ENCODE data around the gene EARS2. TPM values are rescaled to one million over a fixed set of nuclear protein-coding genes. Genes with fewer than 3 reads are reported as not detected.

EARS2 gene
- total and polyA plus RNA-seq, 2 of the 4 experiments (the other 2 are of a cell fraction) = 28.1 to 37.8 TPM

- WGBS, 2 experiments (ENCODE audit: extremely low coverage in 2 of 2, insufficient read length in 1 of 2) = no CpG with 5 or more reads among the region's 3 CpGs
- dilution Hi-C loops (cut with HindIII; ENCODE audit: low sequenced_read_pairs, unreplicated experiment) = no loop called here
- H3K14ac ChIP-seq (replicated peaks; ENCODE audit: low read depth, low read length) = no peak overlapping the region
- H4K8ac ChIP-seq (ENCODE audit: low read depth in 2 of 2, low read length in 2 of 2) = no peak overlapping the region
- BruUV-seq (replicated peaks) = no TSS peak
- no peak for TF ChIP-seq MAZ (IDR thresholded peaks at IDR 0.05; ENCODE audit: borderline replicate concordance, low read depth, low read length)
- POLR2A ChIA-PET (ENCODE audit: unreplicated experiment) = no interaction called here
- DNase-seq (no peak), ATAC-seq (ENCODE audit: low read depth) (no peak)
- in situ Hi-C loops (cut with MboI; ENCODE audit: low sequenced_read_pairs) = loop anchor here (5.0 kb wide), 1 partner anchor 47 kb away; no protein-coding TSS in a partner anchor
- H3K27me3 ChIP-seq (ENCODE audit: control insufficient read depth, insufficient read depth, low read length) = no peaks in the 10 kb centered on the region
- H2BK20ac ChIP-seq (ENCODE audit: low read depth, low read length) = no peak overlapping the region
- intact Hi-C loops (cut with micrococcal nuclease) = no loop called here
- H3K36me3 ChIP-seq (ENCODE audit: control insufficient read depth, insufficient read depth, low read length) = peaks cover 54% of the 10 kb centered on the region
- H2AK5ac ChIP-seq (ENCODE audit: low read depth, low read length) = no peak overlapping the region
- no peak overlapping the region for H2BK15ac ChIP-seq (ENCODE audit: low read depth, low read length)
- no peak overlapping the region for H3K23ac ChIP-seq (ENCODE audit: low read depth, low read length)
- no peak overlapping the region for H3K27ac ChIP-seq (ENCODE audit: insufficient read depth, low read length)
- no peak overlapping the region for H3K9ac ChIP-seq (ENCODE audit: low read depth, low read length)
- H3K9me1 ChIP-seq (ENCODE audit: insufficient read depth, low read length) = no peaks in the 10 kb centered on the region
- no peaks in the 10 kb centered on the region for H4K20me1 ChIP-seq (ENCODE audit: insufficient read depth, low read length)
- H3K18ac ChIP-seq (ENCODE audit: low read depth, low read length) = no peak overlapping the region
- no peak overlapping the region for H3K4me2 ChIP-seq (ENCODE audit: low read depth, low read length)
- no peaks in the 10 kb centered on the region; a peak in 1 of 4 replicates for H3K79me1 ChIP-seq (ENCODE audit: low read depth in 1 of 2, low read length in 2 of 2)
- no peak overlapping the region for H4K91ac ChIP-seq (ENCODE audit: insufficient read depth, low read depth, low read length)
- CTCF ChIA-PET = no interaction called here
- no peaks in the 10 kb centered on the region for H3K9me3 ChIP-seq (ENCODE audit: control insufficient read depth, insufficient read depth, low read length)
- no peak overlapping the region for H3K56ac ChIP-seq (ENCODE audit: extremely low read depth, insufficient read depth, low read length)
- no peak overlapping the region for H2AK9ac ChIP-seq (replicated peaks; ENCODE audit: low read depth, low read length, poor library complexity)
- H3K4me1 ChIP-seq (ENCODE audit: control insufficient read depth, insufficient read depth, low read length) = no peaks in the 10 kb centered on the region
- no peak overlapping the region for H3K4ac ChIP-seq (ENCODE audit: low read depth, low read length)
- H3K4me3 ChIP-seq (ENCODE audit: insufficient read depth, low read depth, low read length) = no peak overlapping the region
- H2BK120ac ChIP-seq (ENCODE audit: low read depth, low read length) = no peak overlapping the region
- no peak overlapping the region for H2BK5ac ChIP-seq (ENCODE audit: low read depth, low read length, poor library complexity, severe bottlenecking)
- H2AFZ ChIP-seq (replicated peaks; ENCODE audit: low read length, poor library complexity) = no peak overlapping the region
- H4K5ac ChIP-seq (ENCODE audit: low read depth, low read length) = no peak overlapping the region
These were observed 32.3 kb downstream of the EARS2 start for GRCh38 chr16:23524886-23525285.
